ENCODE results near the gene PPIP5K2.

Gene PPIP5K2

GRCh38 chr5:103235891-103236290 lies 115.8 kb downstream of the PPIP5K2 start:
- no peak overlapping the region for H2AFZ ChIP-seq (ENCODE audit: low read length, unreplicated experiment)
- no peaks in the 10 kb centered on the region for H3K36me3 ChIP-seq (ENCODE audit: insufficient read depth, low read length)
- no peaks in the 10 kb centered on the region for H3K79me2 ChIP-seq (ENCODE audit: control insufficient read depth, insufficient read depth, low read length, unreplicated experiment)

GRCh38 chr5:103237778-103238177 lies 117.7 kb downstream of the PPIP5K2 start:
- Histone ChIP-seq H3K4me3 (ENCODE audit: low read depth, low read length) (no peak overlapping the region), H3K36me3 (ENCODE audit: insufficient read depth, low read length) (no peaks in the 10 kb centered on the region), H3K4me1 (ENCODE audit: control insufficient read depth, insufficient read depth, low read length, unreplicated experiment) (peaks cover 7% of the 10 kb centered on the region)

More at GRCh38 chr5:103235891-103236290, 115.8 kb downstream of the PPIP5K2 start:
- H3K4me3 ChIP-seq (ENCODE audit: low read depth, low read length), result no peak overlapping the region
- no peaks in the 10 kb centered on the region for H3K27me3 ChIP-seq (ENCODE audit: insufficient read depth, low read length)
- H3K27ac ChIP-seq (ENCODE audit: low read depth, low read length), result no peak overlapping the region
- H3K4me1 ChIP-seq (ENCODE audit: control insufficient read depth, insufficient read depth, low read length, unreplicated experiment), result peaks cover 7% of the 10 kb centered on the region

GRCh38 chr5:103243665-103244064 lies 123.6 kb downstream of the PPIP5K2 start:
- Histone ChIP-seq H3K27me3 (ENCODE audit: insufficient read depth, low read length) (no peaks in the 10 kb centered on the region), H3K36me3 (ENCODE audit: insufficient read depth, low read length) (no peaks in the 10 kb centered on the region), H3K4me1 (ENCODE audit: control insufficient read depth, insufficient read depth, low read length, unreplicated experiment) (no peaks in the 10 kb centered on the region), H3K4me3 (ENCODE audit: low read depth, low read length) (no peak overlapping the region), H3K79me2 (ENCODE audit: control insufficient read depth, insufficient read depth, low read length, unreplicated experiment) (no peaks in the 10 kb centered on the region), H2AFZ (ENCODE audit: low read length, unreplicated experiment) (no peak overlapping the region), H3K27ac (ENCODE audit: low read depth, low read length) (no peak overlapping the region)

More at GRCh38 chr5:103237778-103238177, 117.7 kb downstream of the PPIP5K2 start:
- no peaks in the 10 kb centered on the region for H3K27me3 ChIP-seq (ENCODE audit: insufficient read depth, low read length)
- no peaks in the 10 kb centered on the region for H3K79me2 ChIP-seq (ENCODE audit: control insufficient read depth, insufficient read depth, low read length, unreplicated experiment)
- H3K27ac ChIP-seq (ENCODE audit: low read depth, low read length), result no peak overlapping the region
- no peak overlapping the region for H2AFZ ChIP-seq (ENCODE audit: low read length, unreplicated experiment)

- no peak overlapping the region for H2AFZ ChIP-seq (ENCODE audit: low read length, unreplicated experiment)
- no peaks in the 10 kb centered on the region for H3K4me1 ChIP-seq (ENCODE audit: control insufficient read depth, insufficient read depth, low read length, unreplicated experiment)
- H3K4me3 ChIP-seq (ENCODE audit: low read depth, low read length), result no peak overlapping the region
- H3K27me3 ChIP-seq (ENCODE audit: insufficient read depth, low read length), result no peaks in the 10 kb centered on the region
- H3K36me3 ChIP-seq (ENCODE audit: insufficient read depth, low read length), result no peaks in the 10 kb centered on the region
- no peak overlapping the region for H3K27ac ChIP-seq (ENCODE audit: low read depth, low read length)
- H3K79me2 ChIP-seq (ENCODE audit: control insufficient read depth, insufficient read depth, low read length, unreplicated experiment), result no peaks in the 10 kb centered on the region
Observed at GRCh38 chr5:103244398-103244797, 124.3 kb downstream of the PPIP5K2 start.

- Histone ChIP-seq H3K27me3 (ENCODE audit: insufficient read depth, low read length) (no peaks in the 10 kb centered on the region), H3K27ac (ENCODE audit: low read depth, low read length) (no peak overlapping the region), H3K4me3 (ENCODE audit: low read depth, low read length) (no peak overlapping the region), H3K4me1 (ENCODE audit: control insufficient read depth, insufficient read depth, low read length, unreplicated experiment) (no peaks in the 10 kb centered on the region), H3K79me2 (ENCODE audit: control insufficient read depth, insufficient read depth, low read length, unreplicated experiment) (no peaks in the 10 kb centered on the region), H3K36me3 (ENCODE audit: insufficient read depth, low read length) (no peaks in the 10 kb centered on the region), H2AFZ (ENCODE audit: low read length, unreplicated experiment) (no peak overlapping the region)
Observed at GRCh38 chr5:103245761-103246160, 125.7 kb downstream of the PPIP5K2 start.

GRCh38 chr5:103247118-103247517 lies 127.0 kb downstream of the PPIP5K2 start:
- H2AFZ ChIP-seq (ENCODE audit: low read length, unreplicated experiment), result no peak overlapping the region
- no peaks in the 10 kb centered on the region for H3K27me3 ChIP-seq (ENCODE audit: insufficient read depth, low read length)
- H3K4me3 ChIP-seq (ENCODE audit: low read depth, low read length), result no peak overlapping the region
- no peaks in the 10 kb centered on the region for H3K4me1 ChIP-seq (ENCODE audit: control insufficient read depth, insufficient read depth, low read length, unreplicated experiment)
- no peaks in the 10 kb centered on the region for H3K36me3 ChIP-seq (ENCODE audit: insufficient read depth, low read length)
- no peak overlapping the region for H3K27ac ChIP-seq (ENCODE audit: low read depth, low read length)
- H3K79me2 ChIP-seq (ENCODE audit: control insufficient read depth, insufficient read depth, low read length, unreplicated experiment), result no peaks in the 10 kb centered on the region

GRCh38 chr5:103249068-103249467 lies 129.0 kb downstream of the PPIP5K2 start:
- no peaks in the 10 kb centered on the region for H3K27me3 ChIP-seq (ENCODE audit: insufficient read depth, low read length)
- no peaks in the 10 kb centered on the region for H3K79me2 ChIP-seq (ENCODE audit: control insufficient read depth, insufficient read depth, low read length, unreplicated experiment)
- no peak overlapping the region for H3K4me3 ChIP-seq (ENCODE audit: low read depth, low read length)
- no peak overlapping the region for H2AFZ ChIP-seq (ENCODE audit: low read length, unreplicated experiment)
- H3K36me3 ChIP-seq (ENCODE audit: insufficient read depth, low read length), result no peaks in the 10 kb centered on the region
- H3K4me1 ChIP-seq (ENCODE audit: control insufficient read depth, insufficient read depth, low read length, unreplicated experiment), result no peaks in the 10 kb centered on the region
- no peak overlapping the region for H3K27ac ChIP-seq (ENCODE audit: low read depth, low read length)

GRCh38 chr5:103254921-103255320 lies 134.8 kb downstream of the PPIP5K2 start:
- Histone ChIP-seq H3K36me3 (ENCODE audit: insufficient read depth, low read length) (no peaks in the 10 kb centered on the region), H2AFZ (ENCODE audit: low read length, unreplicated experiment) (no peak overlapping the region), H3K79me2 (ENCODE audit: control insufficient read depth, insufficient read depth, low read length, unreplicated experiment) (peaks cover 13% of the 10 kb centered on the region), H3K27ac (ENCODE audit: low read depth, low read length) (no peak overlapping the region), H3K4me1 (ENCODE audit: control insufficient read depth, insufficient read depth, low read length, unreplicated experiment) (peaks cover 5% of the 10 kb centered on the region), H3K27me3 (ENCODE audit: insufficient read depth, low read length) (no peaks in the 10 kb centered on the region), H3K4me3 (ENCODE audit: low read depth, low read length) (no peak overlapping the region)

GRCh38 chr5:103255691-103256090 lies 135.6 kb downstream of the PPIP5K2 start:
- no peak overlapping the region for H3K4me3 ChIP-seq (ENCODE audit: low read depth, low read length)
- H3K36me3 ChIP-seq (ENCODE audit: insufficient read depth, low read length), result no peaks in the 10 kb centered on the region
- H2AFZ ChIP-seq (ENCODE audit: low read length, unreplicated experiment), result no peak overlapping the region
- H3K27me3 ChIP-seq (ENCODE audit: insufficient read depth, low read length), result no peaks in the 10 kb centered on the region
- peaks cover 20% of the 10 kb centered on the region for H3K79me2 ChIP-seq (ENCODE audit: control insufficient read depth, insufficient read depth, low read length, unreplicated experiment)
- H3K4me1 ChIP-seq (ENCODE audit: control insufficient read depth, insufficient read depth, low read length, unreplicated experiment), result peaks cover 6% of the 10 kb centered on the region
- H3K27ac ChIP-seq (ENCODE audit: low read depth, low read length), result no peak overlapping the region

GRCh38 chr5:103256178-103256577 lies 136.1 kb downstream of the PPIP5K2 start:
- Histone ChIP-seq H3K27ac (ENCODE audit: low read depth, low read length) (no peak overlapping the region), H3K36me3 (ENCODE audit: insufficient read depth, low read length) (no peaks in the 10 kb centered on the region), H3K4me3 (ENCODE audit: low read depth, low read length) (no peak overlapping the region), H3K4me1 (ENCODE audit: control insufficient read depth, insufficient read depth, low read length, unreplicated experiment) (peaks cover 11% of the 10 kb centered on the region), H3K79me2 (ENCODE audit: control insufficient read depth, insufficient read depth, low read length, unreplicated experiment) (peaks cover 24% of the 10 kb centered on the region), H2AFZ (ENCODE audit: low read length, unreplicated experiment) (no peak overlapping the region), H3K27me3 (ENCODE audit: insufficient read depth, low read length) (no peaks in the 10 kb centered on the region)

- Histone ChIP-seq H3K27me3 (ENCODE audit: insufficient read depth, low read length) (no peaks in the 10 kb centered on the region), H3K4me3 (ENCODE audit: low read depth, low read length) (peak within 1 kb of the TSS; percentile 94), H3K4me1 (ENCODE audit: control insufficient read depth, insufficient read depth, low read length, unreplicated experiment) (peaks cover 30% of the 10 kb centered on the region), H3K79me2 (ENCODE audit: control insufficient read depth, insufficient read depth, low read length, unreplicated experiment) (peaks cover 47% of the 10 kb centered on the region), H2AFZ (ENCODE audit: low read length, unreplicated experiment) (peak within 1 kb of the TSS; percentile 86), H3K36me3 (ENCODE audit: insufficient read depth, low read length) (no peaks in the 10 kb centered on the region), H3K27ac (ENCODE audit: low read depth, low read length) (peak within 1 kb of the TSS; percentile 57; the same call in 1 of the 2 replicates)
Observed at GRCh38 chr5:103258368-103258956, 138.4 kb downstream of the PPIP5K2 start, which contains the start of gene MACIR. TSS of gene MACIR (plus strand) at chr5:103258763. CDS start at chr5:103275920, 17,157 bp downstream.
